Measurements from ENCODE around the gene RIMBP2.

The RIMBP2 gene

DNA sequence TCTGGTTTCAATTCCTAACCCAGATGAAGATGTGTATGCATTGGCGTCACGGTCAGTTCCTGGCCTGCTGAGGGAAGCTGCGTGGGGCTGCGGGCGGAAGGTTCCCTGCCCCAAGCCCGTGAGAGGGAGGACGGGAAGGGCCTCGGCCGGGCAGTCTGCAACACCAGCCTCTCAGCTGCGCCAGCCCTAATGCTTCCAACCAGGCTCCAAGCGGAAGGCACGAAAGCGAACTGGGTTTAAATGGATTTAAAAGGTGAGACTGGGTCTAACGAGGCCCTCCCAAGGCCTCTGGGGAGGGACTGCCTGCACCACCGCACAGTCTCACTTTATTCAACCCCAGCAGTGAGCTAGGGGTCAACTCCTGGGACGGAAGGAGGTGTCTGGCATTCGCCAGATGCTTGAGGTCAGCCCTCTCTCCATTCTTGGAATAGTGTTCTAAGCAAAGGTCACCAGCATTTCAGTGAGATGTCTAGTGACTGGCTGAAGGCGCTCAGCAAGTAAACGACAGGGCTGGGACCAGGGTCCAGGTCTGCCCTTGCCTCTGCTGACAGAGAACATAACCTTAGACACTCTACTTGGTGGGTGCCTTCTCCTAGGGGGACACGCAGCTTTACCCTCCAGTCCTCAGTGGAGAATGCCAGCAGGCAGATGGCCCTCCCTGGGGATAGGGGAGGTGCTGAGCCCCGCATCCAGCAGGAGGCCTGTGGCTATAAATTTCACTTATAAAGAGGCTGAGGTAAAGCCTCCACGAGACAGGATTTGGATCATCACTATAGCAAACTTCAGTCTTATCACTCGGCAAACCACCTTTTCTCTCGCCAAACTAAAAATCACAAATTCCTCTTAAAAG is 286.2 kb downstream of the RIMBP2 start:
- H3K27ac ChIP-seq, result no peak overlapping the region
- TF ChIP-seq ZFX (IDR thresholded peaks at IDR 0.05; ENCODE audit: borderline replicate concordance), result no peak
- TF ChIP-seq, protein P1, sequence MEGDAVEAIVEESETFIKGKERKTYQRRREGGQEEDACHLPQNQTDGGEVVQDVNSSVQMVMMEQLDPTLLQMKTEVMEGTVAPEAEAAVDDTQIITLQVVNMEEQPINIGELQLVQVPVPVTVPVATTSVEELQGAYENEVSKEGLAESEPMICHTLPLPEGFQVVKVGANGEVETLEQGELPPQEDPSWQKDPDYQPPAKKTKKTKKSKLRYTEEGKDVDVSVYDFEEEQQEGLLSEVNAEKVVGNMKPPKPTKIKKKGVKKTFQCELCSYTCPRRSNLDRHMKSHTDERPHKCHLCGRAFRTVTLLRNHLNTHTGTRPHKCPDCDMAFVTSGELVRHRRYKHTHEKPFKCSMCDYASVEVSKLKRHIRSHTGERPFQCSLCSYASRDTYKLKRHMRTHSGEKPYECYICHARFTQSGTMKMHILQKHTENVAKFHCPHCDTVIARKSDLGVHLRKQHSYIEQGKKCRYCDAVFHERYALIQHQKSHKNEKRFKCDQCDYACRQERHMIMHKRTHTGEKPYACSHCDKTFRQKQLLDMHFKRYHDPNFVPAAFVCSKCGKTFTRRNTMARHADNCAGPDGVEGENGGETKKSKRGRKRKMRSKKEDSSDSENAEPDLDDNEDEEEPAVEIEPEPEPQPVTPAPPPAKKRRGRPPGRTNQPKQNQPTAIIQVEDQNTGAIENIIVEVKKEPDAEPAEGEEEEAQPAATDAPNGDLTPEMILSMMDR (IDR thresholded peaks at IDR 0.05), result no peak

DNA sequence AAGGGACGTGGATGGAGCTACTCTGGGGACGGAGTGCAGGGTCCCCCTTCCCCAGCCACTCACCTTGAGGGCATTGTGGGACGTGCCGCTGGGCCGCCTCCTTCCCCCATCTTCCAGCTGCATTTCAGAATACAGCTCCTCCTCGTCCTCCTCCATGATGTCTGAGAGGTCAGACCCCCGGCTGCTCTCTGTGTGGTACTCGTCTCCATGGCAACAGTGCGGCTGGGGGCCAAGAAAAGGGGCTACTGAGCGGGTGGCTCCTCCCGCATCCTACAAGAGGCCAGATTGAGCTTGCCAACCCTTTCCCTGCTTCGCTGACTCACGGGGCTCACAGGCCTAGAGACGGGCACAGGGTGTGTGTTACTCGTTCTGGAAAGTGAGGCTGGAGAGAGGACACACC is 288.0 kb downstream of the RIMBP2 start:
- TF ChIP-seq, protein P1 (IDR thresholded peaks at IDR 0.05), result no peak
- no peak for TF ChIP-seq ZFX (IDR thresholded peaks at IDR 0.05; ENCODE audit: borderline replicate concordance)
- no peak overlapping the region for H3K27ac ChIP-seq

DNA sequence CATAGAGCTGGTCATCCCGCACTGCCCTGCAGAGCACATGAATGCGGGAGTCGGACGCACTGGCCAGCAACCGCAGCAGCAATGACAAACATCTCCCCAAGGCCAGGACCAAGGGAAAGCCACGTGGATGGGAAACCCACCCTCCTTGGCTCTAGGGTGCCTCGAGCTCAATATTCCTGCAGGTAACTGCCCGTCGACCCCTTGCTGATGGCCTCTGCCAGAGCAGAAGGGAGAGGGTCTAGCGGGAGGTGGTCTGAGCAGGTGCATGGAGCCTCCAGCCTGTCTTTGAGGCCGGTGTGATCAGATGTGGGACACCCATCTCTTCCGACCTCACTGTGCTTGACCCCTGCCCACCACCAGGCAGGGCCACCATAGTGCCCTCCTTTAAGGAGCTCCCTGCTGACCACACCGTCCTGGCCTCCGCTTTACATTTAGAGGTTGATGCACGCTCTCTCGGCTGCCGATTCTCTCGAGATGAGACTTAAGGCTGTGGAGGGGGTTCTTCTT is 288.7 kb downstream of the RIMBP2 start:
- TF ChIP-seq ZFX (IDR thresholded peaks at IDR 0.05; ENCODE audit: borderline replicate concordance), result no peak
- TF ChIP-seq, protein P1 (IDR thresholded peaks at IDR 0.05), result no peak
- H3K27ac ChIP-seq, result no peak overlapping the region

DNA sequence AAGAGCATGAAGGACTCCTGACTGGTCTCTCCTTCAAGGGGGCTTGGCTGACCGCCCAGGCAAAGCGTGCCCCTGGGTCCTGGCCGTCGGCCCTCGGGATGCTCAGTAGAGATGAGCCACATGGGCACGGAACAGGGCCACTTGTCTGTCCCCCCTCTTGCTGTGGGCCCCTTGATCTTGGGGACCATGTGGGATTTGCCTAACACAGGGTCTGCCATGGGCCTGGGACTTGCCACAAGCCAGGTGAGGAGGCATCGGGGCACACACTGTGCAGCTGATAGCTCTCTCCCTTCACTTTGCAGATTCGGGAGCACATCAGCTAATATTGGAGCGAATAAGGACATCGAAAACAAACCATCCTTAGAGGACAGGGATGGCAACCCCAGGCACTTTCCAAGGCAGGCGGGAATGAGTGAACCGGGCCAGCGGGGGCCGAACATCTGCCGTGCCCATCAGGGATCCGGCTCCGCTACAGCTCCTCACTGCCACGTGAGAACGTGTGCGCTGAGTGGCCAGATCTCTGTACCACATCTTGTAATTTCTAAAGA is 290.3 kb downstream of the RIMBP2 start:
- H3K27ac ChIP-seq, result no peak overlapping the region
- TF ChIP-seq ZFX (IDR thresholded peaks at IDR 0.05; ENCODE audit: borderline replicate concordance), result no peak
- TF ChIP-seq, protein P1 (IDR thresholded peaks at IDR 0.05), result no peak

DNA sequence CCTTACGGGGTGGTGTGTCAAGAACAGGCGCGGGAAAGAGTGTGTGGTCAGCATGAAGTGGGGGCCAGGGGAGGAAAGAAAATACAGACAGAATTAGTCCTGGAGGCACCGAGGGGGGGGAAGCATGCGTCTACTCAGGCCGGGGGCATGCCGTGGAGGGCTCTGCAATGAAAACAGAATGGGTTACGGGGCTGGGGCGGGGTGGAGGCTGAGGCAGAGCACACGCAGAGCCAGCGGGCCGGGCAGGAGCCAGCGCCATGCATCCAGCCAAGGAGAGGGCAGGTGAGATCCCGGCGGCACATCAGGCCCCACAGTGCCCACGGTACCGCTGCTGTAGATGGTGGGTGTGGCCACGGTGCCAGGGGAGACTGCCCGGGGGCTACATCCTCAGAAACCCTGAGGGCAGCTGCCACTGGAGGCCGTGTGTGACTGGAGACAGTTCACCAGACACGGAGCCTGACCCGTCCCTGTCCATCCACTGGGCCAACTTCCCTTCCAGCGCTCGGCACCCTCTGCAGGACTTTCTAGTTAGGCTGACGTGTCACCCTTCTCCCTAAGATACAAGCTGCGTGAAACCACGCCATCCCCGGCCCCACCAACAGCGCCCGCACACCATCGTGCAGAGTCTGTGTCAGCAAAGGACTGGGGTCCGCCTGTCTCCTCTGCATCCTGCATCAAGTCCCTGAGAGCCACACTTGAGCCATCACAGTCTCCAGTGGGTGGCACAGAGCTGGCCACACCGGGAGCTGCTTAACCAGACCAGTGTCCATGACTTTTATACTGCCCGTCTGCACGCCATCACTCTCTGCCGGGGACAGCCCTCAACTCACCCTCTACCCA is 291.0 kb downstream of the RIMBP2 start:
- TF ChIP-seq ZFX (IDR thresholded peaks at IDR 0.05; ENCODE audit: borderline replicate concordance), result no peak
- TF ChIP-seq, protein P1 (IDR thresholded peaks at IDR 0.05), result no peak

DNA sequence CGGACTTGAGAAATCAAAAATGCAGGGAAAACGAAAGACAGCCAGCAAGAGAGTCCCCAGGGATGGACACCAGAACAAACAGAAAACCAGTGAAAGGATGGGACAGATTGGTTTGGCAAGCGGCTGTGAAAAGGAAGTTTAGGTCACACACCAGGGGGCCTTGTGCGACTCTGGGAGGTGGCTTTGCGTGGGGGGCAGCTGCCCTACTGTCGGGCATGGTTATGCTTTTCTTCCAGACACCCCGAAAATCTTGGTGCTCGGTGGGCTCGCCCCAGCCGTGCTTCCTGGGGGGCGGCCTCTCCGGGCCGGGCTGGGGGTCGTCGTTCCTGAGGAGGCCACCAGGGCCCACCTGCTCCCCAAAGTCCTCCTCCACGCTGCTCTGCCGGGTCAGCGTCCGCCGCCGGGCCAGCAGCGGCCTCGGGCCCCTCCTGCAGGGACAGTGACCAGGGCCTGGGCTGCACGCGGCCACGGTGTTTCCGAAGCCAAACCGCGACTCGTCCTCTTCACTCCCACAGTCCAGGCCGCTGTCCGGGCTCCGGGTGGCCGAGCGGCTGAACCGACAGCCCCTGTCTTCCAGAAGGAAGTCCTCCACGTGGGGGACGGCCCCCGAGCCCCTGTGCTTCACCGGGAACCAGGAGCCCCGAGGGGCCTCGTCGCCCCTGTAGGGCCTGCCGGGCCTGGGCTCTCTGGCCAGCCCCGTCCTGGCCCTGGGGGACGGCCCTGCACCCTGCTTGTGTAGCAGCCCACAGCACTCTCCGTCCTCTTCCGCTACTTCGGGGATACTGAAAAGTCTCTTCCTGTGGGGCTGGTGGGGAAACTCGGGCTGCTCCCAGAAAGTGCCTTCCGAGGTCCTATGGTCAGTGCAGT is 291.9 kb downstream of the RIMBP2 start:
- H3K27ac ChIP-seq, result no peak overlapping the region
- TF ChIP-seq, protein P1 (IDR thresholded peaks at IDR 0.05), result no peak
- no peak for TF ChIP-seq ZFX (IDR thresholded peaks at IDR 0.05; ENCODE audit: borderline replicate concordance)

More for the DNA sequence above, 291.0 kb downstream of the RIMBP2 start:
- no peak overlapping the region for H3K27ac ChIP-seq
